Kidney epithelial cell (primary cell): Measurements from ENCODE around the gene MAPKAP1. TPM values are rescaled to one million over a fixed set of nuclear protein-coding genes. Genes with fewer than 3 reads are reported as not detected.

Experiments used
- DNase-seq: peaks from one replicate; pipeline ENCODE4 v3.0.0-alpha.2; 2010; ENCODE audit warnings: low read depth
- H3K27me3 ChIP-seq: 2 replicates; pipeline ENCODE4 v1.6.0; 2011; ENCODE audit warnings: low read length; ENCODE audit not compliant: control insufficient read depth, insufficient read depth
- H3K36me3 ChIP-seq: 2 replicates; pipeline ENCODE4 v1.5.1; 2011; ENCODE audit warnings: low read length; ENCODE audit not compliant: control insufficient read depth, insufficient read depth
- H3K4me3 ChIP-seq: 2 replicates; pipeline ENCODE4 v1.5.1; 2011; ENCODE audit warnings: low read depth, mild to moderate bottlenecking, control low read depth, low read length
- total RNA-seq: library from RNA; depleted of rRNA; stranded (reverse); fragments of >200 nt; gene quantifications from 2 replicates; pipeline ENCODE4 v1.2.3, GENCODE V29; 2015
- TF ChIP-seq, protein P1 (sequence below): IDR thresholded peaks from 2 replicates; pipeline ENCODE4 v1.5.1; 2011; ENCODE audit warnings: mild to moderate bottlenecking, moderate library complexity, low read length, control low read depth, inconsistent platforms; ENCODE audit not compliant: insufficient read depth, poor library complexity, severe bottlenecking

Gene MAPKAP1
- total RNA-seq, 1 donor from 2014 or later, result 101 TPM

DNA sequence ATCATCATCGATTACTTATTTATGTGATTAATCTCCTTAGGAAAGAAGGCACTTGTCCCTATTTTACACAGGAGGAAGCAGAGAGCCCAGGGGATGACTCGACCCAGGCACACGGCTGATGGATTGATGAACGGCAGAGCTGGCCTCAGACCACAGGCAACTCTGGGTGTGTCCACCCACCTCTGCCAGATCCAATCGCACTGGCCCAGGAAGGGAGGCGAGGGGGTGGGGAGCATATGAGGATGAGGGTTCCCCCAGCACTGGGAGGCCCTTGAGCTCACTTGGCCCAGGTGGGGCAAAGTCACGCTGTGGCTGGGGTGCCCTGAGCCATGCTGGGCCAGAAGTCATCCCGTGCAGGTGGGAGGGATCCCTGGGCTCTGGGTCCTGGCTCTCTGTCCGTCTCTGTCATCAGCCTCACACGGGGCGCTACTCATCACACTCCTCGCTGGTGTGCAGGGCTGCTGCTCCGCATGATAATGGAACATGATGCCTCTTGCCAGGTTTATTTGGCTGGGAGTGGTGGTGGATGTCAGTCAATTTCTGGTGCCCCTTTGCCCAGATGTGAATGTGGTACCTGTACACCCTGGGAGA is 285.3 kb downstream of the MAPKAP1 start:
- TF ChIP-seq, protein P1, sequence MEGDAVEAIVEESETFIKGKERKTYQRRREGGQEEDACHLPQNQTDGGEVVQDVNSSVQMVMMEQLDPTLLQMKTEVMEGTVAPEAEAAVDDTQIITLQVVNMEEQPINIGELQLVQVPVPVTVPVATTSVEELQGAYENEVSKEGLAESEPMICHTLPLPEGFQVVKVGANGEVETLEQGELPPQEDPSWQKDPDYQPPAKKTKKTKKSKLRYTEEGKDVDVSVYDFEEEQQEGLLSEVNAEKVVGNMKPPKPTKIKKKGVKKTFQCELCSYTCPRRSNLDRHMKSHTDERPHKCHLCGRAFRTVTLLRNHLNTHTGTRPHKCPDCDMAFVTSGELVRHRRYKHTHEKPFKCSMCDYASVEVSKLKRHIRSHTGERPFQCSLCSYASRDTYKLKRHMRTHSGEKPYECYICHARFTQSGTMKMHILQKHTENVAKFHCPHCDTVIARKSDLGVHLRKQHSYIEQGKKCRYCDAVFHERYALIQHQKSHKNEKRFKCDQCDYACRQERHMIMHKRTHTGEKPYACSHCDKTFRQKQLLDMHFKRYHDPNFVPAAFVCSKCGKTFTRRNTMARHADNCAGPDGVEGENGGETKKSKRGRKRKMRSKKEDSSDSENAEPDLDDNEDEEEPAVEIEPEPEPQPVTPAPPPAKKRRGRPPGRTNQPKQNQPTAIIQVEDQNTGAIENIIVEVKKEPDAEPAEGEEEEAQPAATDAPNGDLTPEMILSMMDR, result no peak
- Histone ChIP-seq H3K36me3 (no peaks in the 10 kb centered on the region), H3K27me3 (no peaks in the 10 kb centered on the region), H3K4me3 (no peak overlapping the region)
- no peak for DNase-seq

DNA sequence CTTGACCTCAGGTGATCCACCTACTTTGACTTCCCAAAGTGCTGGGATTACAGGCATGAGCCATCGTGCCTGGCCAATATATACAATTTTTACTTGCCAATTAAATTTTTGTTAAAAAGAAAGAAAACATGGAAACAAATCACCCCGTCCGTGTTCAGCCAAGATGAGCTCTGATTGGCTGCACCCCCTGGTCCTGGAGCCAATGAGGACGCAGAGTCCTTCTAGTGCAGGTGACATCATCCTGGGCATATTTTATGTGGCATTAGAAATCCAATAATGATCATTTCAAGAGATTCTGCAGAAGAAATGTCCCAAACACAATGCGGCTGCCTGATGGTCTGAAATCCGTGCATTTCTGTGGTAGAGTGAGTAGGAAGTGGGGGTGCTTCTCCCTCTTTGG is 285.8 kb downstream of the MAPKAP1 start:
- H3K4me3 ChIP-seq, result no peak overlapping the region
- TF ChIP-seq, protein P1, result no peak
- no peak for DNase-seq
- H3K27me3 ChIP-seq, result no peaks in the 10 kb centered on the region
- no peaks in the 10 kb centered on the region for H3K36me3 ChIP-seq

DNA sequence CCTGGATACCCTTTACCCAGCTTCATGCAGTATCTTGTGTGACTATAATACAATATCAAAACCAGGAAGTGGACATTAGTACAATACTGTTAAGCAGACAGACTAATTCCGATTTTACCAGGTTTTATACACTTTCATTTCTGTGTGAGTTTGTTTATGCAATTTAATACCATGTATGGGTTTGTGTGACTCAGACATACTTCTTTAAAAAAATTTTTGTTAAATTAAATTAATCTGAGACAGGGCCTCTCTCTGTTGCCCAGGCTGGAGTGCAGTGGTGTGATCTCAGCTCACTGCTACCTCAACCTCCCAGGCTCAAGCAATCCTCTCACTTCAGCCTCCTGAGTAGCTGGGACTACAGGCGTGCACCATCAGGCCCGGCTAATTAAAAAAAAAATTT is 288.6 kb downstream of the MAPKAP1 start:
- no peak overlapping the region for H3K4me3 ChIP-seq
- no peak for DNase-seq
- TF ChIP-seq, protein P1, result no peak

DNA sequence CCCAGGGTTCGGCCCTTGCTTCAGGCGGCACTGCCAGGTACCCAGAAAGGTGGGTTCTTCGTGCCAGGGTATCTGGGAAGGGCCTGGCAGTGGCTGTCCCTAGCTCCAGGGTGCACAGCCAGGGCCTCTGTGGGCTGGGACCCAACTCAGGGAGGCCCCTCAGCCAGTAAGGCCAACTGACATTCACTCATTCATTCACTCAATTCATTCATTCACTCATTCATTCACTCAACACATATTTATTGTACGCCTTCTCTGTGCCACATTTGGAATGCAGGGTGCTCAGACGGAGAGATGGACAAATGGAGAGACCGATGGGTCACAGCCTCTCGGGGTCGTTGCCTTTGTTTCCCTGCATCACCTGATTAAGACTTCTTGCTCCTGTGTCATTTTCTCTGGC is 290.5 kb downstream of the MAPKAP1 start:
- H3K27me3 ChIP-seq, result no peaks in the 10 kb centered on the region
- H3K36me3 ChIP-seq, result no peaks in the 10 kb centered on the region
- no peak for DNase-seq
- no peak overlapping the region for H3K4me3 ChIP-seq
- TF ChIP-seq, protein P1, result no peak

More for the DNA sequence above, 288.6 kb downstream of the MAPKAP1 start:
- no peaks in the 10 kb centered on the region for H3K27me3 ChIP-seq
- H3K36me3 ChIP-seq, result no peaks in the 10 kb centered on the region

DNA sequence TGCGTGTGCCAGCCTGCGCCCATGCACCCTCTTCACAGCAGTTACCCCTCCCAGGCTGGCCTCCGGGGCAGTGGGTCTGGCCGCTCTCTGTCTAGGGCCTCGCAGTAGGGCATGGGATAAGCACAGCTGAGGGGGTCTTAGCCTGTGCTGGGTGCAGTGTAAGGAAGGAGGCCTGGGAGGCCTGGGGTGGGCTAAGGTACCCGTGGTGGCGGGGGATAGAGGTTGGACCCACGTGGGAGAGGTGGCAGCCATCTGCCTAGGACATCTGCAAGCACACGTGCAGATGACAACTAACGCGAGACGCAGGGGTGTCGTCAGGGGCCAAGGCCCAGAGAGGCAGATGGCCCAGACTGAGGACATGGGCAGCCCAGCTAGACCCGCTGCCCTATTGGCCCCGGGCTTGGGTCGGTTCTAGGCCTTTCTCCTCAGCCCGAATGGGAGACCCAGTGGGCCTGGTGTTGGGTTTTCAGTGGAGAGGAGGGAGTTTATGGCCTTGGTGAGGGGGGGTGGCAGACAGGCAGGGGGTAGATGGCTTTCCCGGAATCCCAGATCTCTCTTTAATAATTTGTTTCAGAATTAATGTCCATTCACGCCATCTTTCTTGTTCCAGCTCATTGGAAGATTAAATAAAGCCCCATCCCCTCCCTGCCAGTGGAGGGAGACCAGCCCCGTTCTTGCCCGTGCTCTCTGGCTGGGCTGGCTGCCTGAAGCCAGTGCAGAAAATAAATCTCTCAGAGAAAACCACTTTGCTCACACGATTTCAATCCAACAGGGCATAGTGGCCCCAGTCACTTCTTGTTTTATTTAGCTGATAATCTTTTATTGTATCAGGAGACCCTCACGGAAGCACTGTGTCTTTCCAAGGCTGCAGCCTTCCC is 291.2 kb downstream of the MAPKAP1 start:
- Histone ChIP-seq H3K36me3 (no peaks in the 10 kb centered on the region), H3K4me3 (no peak overlapping the region), H3K27me3 (no peaks in the 10 kb centered on the region)
- TF ChIP-seq, protein P1, result no peak
- no peak for DNase-seq

DNA sequence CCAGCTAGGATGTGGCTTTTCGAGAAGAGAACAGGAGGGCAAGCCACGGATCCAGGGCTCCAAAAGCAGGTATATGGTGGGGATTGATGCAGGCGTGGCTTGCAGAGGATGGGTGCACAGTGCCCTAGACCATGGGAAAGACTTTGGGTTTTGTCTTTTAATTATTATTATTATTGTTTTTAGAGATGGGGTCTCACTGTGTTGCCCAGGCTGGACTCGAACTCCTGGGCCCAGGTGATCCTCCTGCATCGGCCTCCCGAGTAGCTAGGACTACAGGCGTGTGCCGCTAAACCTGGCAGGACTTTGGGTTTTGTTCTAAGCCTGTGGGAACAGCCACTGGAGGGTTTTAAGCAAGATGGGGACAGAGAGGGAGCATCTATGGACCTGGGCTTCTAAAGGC is 293.4 kb downstream of the MAPKAP1 start:
- DNase-seq, result no peak
- TF ChIP-seq, protein P1, result no peak
- Histone ChIP-seq H3K36me3 (no peaks in the 10 kb centered on the region), H3K4me3 (no peak overlapping the region), H3K27me3 (peaks cover 4% of the 10 kb centered on the region)
